HG03060 (cell line): ENCODE data around the gene FUT2.

Experiments
- ATAC-seq: cut with Tn5 transposase; IDR thresholded peaks from one replicate; pipeline ENCODE4 v1.9.1; 2021; ENCODE audit warnings: low read depth, moderate number of reproducible peaks; ENCODE audit not compliant: unreplicated experiment

FUT2 gene

DNA sequence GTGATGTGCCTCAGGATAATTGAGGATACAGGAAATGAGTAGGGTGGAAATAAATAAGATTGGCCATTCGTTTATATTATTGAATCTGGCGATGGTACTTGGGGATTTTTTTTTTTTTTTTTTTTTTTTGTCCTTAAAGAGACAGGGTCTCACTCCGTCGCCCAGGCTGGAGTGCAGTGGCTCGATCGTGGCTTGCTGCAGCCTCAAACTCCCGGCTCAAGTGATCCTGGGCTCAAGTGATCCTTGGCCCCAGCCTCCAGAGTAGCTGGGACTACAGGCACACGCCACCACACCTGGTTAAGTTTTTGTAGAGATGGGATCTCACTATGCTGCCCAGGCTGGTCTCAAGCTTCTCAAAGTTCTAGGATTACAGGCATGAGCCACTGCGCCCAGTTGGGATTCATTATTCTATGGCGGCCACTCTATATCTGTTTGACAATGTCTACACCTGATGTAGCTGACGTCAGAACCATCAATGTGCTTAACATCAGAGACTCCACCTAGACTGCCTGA lies 26.5 kb downstream of the FUT2 start:
- ATAC-seq = no peak

DNA sequence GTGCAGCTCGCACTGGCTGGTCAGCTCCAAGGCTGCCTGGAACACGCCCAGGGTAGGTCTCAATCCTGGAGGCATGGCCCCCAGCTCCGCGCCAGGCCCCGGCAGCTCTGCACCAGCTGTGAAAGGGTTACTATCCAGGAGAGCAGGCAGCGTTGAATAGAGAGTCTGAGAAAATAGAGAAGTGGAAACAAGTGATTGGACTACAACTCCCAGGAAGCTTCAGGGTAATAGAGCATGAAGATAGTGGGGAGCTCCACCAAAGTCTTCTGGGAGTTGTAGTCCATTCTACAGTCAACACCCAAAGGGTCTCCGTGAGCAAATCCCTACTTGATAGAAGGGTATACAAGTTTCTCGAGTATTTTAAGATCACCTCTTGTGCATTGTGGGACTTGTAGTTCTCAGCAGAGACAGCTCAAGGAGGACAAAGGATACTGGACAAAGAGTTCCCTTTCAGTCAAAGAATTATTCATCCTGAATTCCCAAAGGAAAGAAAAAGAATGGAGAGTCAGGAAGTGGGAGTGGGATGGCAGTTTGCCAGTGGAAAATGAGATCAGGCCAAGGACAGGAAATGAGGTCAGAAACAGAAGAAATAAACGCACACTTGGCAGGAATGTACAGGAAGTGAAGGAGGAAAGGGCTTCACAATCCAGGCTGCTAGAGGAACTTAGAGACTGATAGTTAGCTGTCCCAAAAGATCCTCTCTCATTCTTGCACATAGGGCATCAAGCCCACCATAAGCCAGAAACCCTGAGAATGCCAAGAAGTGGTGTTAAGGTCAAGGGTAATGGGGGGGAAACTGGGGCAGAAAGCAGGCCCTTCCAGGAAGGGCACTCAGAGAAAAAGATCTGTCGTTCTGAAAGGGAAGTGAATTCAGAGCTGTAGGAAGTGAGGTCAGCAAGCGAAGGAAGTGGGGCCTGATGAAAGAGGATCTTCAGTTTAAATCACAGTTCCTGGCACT lies 29.3 kb downstream of the FUT2 start:
- ATAC-seq = no peak

DNA sequence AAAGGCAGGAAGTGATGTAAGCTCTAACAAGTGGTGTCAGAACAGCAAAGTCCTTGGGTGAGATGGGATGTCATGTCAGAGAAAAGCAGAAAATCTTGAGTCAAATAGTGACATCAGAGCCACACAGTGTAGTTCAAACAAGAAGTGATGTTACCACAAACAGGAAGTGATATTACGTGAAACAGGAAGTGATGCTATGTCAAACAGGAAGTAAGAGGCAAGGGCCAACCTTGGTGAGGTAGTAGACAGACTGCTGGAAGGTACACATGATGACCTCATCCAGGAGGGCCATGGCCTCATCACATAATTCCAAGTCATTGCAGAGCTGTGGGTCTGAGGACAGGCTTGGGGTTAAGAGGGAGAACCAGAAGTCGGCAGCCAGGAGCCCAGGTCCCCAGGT lies 30.8 kb downstream of the FUT2 start:
- ATAC-seq = no peak

DNA sequence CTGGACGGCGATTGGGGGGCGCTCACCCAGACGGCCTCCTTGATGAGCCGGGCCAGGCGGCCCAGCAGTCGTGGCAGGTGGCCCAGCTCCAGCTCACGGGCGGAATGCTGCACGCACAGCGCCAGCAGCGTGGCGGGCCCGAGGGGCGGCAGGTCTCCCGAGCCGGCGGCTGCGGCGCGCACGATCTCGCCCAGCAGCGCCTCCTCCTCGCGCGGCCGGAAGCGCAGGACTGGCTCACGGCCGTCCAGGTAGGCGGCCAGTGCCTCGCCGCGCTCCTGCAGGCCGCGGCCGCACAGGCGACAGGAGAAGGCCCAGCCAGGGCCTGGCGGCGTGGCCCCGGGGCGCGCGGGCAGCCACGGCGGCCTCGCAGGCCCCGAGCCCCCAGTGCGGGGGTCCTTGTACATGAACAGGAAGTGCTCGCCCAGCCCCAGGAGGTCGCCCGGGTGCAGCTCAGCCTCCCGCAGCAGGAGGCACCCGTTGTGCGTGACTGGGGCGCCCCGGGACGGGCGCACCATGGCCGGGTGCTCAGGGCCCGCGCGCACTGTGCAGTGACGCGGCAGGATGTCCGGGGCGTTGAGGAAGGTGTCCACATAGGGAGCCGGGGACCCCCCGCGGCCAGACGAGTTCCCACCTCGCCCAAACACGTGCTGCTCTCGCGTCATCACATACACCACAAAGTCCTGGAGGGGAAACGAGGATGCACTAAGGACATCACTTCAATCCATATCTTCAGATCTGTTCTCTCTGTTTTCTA lies 33.3 kb downstream of the FUT2 start:
- no peak for ATAC-seq

DNA sequence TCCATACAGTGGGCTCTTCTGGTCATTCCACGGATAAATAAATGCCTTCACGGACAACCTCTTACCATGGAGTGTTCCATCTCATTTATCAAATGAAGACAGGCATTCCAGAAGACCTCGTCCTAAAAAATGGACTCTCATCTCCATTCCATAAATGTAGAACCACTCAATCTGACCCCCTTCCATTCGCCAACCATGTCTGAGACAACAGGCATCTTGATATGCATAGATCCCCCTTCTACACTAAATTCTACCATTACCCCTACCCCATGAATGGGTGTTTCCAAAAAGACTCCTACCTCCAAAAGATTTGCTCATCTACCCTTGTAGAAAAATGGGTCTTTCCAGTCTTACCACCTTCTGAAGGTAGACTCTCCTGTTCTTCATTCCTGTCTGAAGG lies 35.7 kb downstream of the FUT2 start:
- no peak for ATAC-seq

DNA sequence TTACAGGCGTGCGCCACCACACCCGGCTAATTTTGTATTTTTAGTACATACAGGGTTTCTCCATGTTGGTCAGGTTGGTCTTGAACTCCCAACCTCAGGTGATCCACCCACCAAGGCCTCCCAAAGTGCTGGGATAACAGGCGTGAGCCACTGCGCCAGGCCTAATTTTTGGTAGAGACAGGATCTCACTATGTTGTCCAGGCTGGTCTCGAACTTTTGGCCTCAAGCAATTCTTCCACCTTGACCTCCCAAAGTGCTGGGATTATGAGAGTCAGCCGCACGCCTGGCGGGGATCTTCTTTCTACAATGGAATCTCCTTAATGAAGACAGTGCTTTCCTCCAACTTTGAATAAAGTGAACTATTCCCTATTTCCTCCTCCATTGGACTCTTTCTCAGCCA lies 38.9 kb downstream of the FUT2 start:
- no peak for ATAC-seq

DNA sequence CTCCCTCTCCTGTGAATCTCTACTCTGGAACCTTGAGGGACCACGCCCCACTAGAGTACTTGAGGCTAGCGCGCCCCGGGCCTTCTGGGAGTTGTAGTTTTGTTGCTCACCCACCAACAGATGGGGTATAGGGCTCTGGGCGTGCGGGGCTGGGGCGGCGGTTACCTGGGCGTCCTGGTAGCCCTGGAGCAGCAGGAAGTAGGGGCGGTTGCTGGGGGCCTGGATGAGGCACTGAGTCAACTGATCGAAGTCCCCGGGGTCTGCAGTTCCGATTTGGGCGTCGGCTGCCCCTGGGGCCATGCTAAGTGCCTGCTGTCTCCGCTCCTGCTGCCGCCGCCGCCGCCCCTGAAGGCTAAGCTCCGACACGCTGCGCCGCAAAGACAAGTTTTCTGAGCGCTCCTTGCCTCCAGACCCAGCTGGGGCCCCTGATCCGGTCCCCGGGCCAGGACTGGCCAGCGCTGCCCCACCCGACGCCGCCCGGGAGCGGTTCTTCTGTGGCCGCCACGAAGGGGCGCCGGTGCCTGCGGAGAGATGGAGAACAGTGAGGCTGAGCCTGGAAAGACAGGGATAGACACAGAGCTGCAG lies 39.4 kb downstream of the FUT2 start:
- no peak for ATAC-seq

DNA sequence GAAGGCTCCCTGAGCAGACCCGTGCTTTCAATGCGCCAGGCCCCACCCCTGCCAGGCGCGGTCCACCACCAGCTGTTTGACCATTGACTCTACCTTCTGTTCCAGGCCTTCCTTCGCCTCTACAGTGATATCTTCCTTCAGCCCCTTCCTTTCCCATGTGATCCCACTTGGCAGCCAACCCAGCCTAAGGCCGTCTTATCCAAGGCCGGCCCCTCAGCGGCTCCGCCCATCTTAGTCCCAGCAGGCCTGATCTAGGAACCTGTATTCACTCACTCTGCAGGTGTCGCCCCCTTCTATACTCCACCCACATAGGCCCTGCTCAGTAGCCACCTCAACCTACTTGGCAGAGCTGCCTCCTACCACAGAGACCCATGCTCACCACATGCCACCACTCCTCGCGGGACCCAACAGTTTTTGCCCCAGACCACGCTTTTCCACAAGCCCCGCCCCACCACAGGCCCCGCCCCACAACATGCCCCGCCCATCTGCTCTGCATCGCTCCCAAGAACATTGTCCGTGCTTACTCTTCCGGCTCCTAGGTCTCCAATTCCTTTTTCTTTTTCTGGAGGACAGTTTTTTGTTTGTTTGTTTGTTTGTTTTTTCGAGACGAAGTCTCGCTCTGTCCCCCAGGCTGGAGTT lies 41.7 kb downstream of the FUT2 start:
- ATAC-seq = no peak

DNA sequence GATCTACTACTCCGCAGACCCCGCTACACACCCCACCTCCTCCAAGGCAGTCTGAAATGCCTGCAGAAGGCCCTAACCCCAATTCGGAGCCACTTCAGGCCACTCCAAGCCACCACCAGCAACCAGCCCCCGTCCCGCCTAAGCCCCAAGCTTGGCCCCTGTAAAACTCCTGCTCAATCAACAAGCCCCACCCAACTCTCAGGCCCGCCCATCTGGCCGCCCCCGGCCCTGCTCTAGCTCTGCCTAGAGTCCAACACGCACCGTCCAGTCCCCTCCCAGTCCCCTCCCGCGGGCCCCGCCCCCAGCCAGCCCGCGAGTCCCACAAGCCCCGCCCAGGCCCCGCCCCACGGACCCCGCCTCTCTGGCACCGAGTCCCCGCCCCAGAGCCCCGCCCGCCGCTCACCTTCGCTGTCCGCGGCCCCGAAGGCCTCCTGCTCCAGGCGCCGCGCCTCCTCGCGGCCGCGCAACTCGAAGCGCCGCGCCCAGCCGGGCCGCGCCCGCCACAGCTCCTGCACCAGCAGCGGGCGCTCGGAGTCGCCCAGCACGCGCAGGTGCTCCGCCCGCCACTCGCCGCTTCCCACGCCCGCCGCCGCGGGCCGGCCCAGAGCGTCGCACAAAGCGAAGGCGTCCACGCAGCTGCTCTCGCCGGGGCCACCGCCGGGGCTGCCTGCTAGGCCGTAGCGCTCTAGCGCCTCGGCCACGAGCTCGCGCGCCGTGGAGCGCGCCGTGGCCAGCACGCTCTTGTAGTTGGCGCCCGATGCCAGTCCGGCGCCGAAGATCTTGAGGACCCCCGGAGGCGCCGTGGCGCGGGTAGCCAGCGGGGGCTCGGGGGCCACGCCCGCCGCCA lies 43.0 kb downstream of the FUT2 start:
- no peak for ATAC-seq

DNA sequence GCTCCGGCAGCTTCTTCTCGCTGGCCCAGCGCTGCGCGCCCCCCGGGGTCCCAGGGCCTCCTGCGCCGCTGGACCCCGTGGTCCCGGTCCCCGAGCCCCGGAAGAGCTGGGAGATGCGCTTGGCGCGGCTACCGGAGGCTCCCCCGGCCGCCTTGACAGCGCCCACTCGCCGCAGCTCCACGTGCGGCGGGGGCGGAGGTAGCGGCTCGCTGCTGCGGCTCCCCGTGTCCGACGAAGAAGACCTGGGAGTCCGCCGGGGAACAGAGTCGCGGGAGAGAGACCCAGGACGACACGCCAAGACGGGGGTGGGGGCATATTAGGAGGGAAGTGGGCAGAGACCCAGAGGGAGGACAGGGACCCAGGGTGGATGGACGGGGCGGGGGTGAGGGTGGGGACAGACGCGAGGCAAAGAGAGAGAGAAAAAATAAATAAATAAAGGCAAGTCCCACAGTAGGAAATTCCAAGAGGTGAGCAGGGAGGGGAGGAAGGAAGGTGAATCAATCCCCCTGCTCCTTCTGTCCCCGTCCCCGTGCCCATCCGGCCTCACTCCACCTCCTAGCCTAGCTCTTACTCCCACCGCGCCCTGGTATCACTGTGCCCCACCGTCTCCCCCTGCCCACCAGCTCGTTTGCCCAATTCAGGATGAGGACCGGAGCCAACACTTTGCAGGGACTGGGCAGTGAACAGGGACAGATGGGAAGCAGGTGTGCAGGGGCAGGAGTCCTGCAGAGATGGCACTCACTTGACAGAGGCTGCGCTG lies 43.8 kb downstream of the FUT2 start:
- ATAC-seq = no peak

DNA sequence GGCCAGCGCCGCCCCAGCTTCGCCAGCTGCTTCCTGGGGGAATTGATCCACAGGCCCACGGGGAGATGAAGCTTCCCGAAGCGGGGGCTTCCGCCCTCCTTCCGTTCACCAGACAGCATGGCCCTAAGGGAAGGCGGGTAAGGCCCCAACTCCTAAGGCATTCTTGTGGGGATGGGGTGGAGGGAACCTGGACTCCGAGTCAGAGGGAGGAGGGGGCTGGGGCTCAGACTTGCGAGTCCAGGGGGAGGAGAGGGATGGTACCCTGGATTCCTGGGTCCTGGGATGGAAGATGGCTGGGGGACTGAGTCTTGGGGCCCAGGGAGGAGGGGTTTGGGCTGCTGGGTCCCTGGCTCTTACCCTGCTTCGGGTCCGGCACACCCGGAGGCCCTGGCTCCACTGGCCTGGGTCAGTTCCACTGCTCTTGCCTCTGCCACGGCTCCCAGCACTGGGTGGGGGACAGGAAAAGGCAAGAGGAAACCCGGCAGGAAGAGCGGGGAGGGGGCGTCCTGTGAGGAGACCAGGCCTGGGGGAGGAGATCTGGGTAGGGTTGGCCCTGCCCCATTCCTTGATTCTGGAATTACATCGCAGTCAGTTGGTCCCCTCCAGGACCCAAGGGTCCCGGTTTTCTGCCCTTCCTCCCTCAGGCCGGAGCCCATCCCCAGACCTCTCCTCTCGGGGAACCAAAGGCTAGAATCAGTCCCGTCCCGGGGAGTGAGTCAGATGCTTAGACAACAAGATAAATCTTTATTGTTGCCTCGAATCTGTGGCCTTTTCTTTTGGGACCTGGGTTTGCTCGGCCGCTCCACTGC lies 44.6 kb downstream of the FUT2 start, which contains the start of gene RASIP1:
RASIP1 (minus strand) TSS at position 447 of the 809 bp plus-strand sequence; CDS start at position 119, 328 bp downstream.
- no peak for ATAC-seq

DNA sequence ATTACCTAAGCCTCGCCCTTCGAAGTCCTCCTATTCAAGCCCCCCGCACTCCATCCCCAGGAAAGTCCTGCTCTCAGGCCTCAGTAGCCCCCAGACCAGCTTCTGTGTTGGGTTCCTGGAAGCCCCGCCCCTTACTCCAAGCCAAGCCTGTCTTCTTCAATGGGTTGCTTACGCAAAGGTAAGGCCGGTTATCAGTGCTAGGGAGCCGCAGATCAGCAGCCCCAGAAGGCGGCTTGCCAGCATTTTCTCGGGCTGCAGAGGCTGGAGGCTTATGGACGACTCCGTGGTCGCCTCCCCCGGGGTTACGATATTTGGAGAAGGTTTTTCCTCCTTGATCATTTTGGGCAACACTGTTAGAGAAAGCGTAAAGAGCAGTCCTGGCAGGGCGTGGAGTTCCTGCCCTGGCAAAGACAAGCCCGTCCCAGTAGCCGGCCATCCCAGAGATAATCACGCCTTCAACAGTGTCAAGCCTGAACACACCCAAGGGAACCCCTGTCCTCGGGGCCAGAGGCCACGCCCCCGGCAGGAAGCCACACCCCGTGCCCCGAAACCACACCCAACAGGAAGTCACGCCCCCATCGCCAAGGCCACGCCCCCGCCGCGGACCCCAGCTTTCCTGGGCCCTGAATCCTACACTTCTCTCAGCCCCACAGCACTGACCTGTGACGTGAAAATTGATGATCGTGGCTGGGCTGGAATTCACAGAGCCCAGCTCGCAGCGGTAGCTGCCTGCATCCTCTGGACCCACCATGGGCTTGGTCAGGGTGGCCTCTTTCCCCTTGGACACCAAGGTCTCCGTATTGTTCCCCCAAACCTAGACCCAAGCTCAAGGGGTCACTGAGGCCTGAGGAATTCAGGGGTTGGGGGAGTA lies 45.6 kb downstream of the FUT2 start:
- ATAC-seq = no peak

DNA sequence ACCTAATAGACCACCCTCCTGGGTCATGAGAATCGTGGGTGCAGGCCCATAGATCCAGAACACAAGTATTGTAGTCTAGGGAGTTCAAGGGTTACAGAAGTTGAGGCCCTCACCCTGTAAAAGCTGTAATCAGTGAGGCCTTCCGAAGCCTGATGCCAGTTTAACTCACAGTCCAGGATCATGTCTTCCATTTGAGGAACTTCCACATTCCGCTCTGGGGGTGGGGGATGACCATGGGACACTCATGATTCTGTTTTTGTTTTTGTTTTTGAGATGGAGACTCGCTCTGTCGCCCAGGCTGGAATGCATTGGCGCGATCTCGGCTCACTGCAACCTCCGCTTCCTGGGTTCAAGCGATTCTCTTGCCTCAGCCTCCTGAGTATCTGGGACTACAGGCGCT lies 46.3 kb downstream of the FUT2 start:
- ATAC-seq = no peak

DNA sequence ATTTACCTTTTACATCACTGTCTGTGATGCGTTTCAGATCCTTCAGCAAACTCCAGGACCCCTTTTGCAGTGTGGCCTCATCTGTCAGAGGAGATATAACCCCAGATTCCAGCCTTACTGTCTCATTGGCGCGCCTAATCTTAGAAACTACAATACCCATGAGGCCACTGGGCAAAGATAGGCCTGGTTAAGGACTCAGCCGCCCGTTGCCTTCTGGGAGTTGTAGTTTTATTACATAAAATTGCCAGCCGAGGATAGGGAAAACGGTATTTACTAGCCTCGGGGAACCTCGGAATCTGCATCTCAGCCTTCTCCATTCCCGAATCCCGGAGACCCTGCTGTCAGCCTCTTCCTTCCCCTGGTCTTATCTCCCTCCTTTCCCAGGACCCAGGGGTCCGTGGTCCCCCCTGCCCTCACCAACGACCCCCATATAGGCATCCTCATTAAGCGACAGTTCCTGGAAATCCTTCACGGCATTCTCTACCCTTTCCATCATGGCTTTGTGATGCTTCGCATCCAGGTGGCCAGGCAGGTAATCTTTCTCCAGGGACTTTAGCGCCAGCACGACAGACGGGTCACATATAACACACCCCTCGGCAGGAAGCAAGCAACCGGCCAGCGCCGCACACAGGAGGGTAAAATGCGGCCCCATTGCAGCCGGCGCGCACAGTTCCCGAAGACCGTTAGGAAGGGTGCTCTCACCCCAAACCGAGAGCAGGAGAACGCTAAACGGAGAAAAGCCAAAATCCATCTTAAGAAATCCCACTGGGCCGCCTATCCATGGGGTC lies 49.6 kb downstream of the FUT2 start:
- ATAC-seq = no peak

DNA sequence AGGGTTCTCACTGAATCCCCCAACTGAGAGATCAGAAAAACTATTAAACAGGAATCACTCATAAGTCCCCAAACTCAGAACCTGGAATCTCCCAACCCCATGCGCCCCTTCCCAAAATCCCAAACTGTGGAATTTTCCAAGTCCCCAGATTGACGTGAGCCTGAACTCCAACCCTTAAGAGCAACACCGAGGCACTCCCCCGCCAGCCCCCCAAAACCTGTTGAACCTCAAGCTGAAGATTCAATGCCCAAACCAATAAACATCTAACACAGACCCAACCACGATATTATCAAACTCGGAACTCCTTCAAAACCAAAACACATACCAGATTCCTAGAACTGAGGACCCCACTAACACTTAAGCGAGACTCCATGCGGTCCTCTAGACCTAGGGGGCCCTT lies 50.3 kb downstream of the FUT2 start:
- no peak for ATAC-seq
